Breast epithelium (tissue), 3 donors: ENCODE results near the gene DSG1.

Experiments
- POLR2AphosphoS5 ChIP-seq, 3 donors: sonication (generic); formaldehyde crosslinking; IDR thresholded peaks; one replicate each; pipeline ENCODE4 v1.6.1; 2017; ENCODE audit warnings: antibody characterized with exemption in 3 of 3
- TF ChIP-seq, protein P1 (sequence below), 3 donors: fragments of 450-650 bp; IDR thresholded peaks; one replicate each; pipeline ENCODE4 v1.5.1; 2016 to 2017; ENCODE audit warnings: antibody characterized with exemption in 3 of 3, mild to moderate bottlenecking in 3 of 3, moderate library complexity in 3 of 3

DNA sequence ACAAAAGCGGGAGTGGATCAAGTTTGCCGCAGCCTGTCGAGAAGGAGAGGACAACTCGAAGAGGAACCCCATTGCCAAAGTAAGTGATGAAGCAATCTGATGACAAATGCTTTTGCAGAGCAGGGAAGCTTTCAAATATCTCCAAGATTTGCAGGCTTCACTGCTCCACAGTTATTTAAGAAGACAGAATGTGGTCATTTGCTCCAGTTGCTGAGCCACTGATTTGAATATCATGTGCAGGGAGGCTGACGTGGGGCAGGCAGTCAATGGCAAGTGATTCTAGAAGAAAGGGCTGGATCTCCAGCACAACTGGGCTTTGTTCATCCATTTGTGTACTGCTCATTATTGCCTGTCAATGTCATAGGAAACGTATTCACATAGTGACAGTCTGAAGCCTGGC lies 68.8 kb downstream of the DSG1 start:
- TF ChIP-seq, protein P1, sequence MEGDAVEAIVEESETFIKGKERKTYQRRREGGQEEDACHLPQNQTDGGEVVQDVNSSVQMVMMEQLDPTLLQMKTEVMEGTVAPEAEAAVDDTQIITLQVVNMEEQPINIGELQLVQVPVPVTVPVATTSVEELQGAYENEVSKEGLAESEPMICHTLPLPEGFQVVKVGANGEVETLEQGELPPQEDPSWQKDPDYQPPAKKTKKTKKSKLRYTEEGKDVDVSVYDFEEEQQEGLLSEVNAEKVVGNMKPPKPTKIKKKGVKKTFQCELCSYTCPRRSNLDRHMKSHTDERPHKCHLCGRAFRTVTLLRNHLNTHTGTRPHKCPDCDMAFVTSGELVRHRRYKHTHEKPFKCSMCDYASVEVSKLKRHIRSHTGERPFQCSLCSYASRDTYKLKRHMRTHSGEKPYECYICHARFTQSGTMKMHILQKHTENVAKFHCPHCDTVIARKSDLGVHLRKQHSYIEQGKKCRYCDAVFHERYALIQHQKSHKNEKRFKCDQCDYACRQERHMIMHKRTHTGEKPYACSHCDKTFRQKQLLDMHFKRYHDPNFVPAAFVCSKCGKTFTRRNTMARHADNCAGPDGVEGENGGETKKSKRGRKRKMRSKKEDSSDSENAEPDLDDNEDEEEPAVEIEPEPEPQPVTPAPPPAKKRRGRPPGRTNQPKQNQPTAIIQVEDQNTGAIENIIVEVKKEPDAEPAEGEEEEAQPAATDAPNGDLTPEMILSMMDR (IDR thresholded peaks at IDR 0.05): no peak
- no peak for TF ChIP-seq POLR2AphosphoS5 (IDR thresholded peaks at IDR 0.05)
